HUDEP-2 (cell line): ENCODE data around the gene DNAJB11.

ENCODE experiments used
- DNase-seq, 76 experiments: peaks; one replicate each; lab custom pipeline; 2025; ENCODE audit not compliant: unreplicated experiment in 76 of 76; lab: John Stamatoyannopoulos, UW

DNAJB11 gene

DNA sequence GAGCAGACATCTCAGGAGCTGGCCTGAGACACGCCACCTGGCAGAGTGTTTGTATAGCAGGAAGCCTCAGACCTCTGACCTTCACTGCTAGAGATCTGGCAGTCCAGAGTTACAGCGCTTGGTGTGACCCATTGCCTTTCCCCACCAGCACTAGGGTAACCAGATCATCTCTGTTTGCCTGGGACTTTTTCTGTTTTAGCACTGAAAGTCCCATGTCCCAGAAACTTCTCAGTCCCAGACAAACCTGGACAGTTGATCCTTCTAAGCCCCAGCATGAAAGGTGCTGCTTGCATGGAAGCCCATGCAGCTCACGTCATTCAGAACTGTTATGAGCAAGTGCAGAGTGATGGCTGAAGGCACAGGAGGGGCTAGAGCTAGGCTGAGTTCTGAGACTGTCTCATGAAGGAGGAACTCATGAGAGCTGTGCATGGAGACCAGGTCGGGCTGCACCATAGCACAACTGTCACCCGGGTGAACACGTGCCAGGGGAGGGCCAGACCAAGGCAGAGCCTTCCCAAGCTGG, 24.1 kb downstream of the DNAJB11 start:
- DNase-seq = no peak

DNA sequence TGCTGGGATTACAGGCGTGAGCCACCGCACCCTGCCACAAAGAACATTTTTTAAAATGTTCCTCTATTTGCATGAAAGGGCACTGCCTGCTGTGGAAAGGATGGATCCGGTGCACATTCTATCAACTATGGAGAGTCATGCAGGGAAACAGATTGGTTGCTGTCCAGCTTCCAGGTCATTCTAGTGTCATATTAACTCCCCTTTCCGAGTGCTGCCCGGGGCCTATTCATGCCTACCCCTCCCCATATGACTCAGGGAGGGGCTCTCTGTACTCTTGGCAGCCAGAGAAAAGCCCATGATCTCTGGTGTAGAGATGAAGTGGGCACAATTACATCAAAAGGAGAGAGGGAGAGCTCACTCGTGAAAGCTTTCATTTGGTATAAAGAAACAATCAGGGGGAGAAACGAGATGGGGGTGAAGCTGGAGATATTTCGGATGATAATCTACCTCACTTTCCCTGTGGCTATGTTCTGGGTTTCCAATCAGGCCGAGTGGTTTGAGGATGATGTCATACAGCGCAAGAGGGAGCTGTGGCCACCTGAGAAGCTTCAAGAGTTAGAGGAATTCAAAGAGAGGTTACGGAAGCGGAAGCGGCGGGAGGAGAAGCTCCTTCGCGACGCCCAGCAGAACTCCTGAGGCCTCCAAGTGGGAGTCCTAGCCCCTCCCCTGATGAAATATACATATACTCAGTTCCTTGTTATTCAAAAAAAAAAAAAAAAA, 26.2 kb downstream of the DNAJB11 start:
- no peak for DNase-seq

DNA sequence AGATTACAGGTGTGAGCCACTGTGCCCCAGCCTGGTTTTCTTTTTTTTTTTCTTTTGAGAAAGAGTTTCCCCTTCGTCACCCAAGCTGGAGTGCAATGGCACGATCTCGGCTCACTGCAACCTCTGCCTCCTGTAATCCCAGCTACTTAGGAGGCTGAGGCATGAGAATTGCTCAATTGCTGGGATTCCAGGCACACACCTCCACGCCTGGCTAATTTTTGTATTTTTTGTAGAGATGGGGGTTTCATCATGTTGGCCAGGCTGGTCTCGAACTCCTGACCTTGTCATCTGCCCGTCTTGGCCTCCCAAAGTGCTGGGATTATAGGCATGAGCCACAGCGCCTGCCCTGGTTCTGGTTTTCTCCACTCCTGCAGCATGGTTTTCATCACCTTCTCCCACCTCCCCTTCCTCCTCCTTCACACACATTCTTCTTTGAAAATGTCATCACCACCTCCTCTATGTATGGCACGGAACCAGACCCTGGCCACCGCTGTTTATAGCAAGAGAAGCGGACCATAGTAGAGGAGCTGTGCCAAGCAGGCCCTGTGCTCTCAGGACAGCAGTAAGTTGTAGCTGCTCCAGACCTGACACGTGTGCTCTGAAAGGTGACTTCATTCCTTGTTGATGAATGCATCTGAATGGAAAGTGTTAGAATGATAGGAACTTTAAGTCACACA, 27.7 kb downstream of the DNAJB11 start:
- DNase-seq = no peak

DNA sequence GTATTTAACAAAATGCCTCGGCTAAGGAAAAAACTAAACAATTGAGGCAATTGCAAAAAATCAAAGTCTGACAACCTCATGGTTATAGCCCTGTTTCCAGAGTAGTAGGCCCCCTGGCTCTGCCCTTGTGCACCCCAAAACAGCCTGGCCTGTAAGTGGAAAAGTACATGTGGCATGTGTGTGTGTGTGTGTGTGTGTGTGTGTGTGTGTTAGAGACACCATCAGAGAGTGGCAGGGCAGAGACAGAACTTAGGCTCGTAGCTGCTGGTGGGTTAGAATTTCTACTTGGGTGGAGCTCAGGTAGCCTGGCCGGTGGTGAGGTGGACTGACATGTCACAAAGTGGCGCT, 28.2 kb downstream of the DNAJB11 start:
- DNase-seq = no peak

DNA sequence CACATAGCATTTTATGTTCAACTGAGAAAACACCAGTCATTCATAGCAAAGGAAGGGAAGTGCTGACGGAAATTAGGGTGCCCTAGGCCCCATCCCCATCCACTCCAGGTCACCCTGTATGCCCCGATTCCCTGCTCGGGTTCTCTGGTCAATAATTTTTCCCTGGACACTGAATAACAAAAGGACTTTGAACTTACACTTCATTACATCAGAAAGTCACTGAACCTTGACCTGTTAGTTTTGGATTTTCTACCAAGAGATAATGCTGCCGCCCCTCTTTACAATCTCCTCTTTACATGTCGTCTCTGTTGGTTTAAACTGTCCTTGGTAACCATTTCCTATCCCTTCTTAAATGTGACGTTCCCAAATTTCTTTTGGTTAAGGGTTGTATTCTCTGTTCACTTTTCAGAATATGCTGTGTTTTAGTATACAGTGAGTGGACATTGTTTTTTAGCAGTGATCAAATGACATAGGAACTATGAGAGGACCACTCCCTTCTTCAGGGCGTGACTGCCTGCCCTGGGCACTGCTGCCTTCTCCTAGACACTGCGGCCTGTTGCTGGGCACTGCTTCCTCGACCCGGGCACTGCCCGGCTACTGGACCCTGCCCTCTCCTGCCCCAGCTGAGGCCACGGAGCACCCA, 28.7 kb downstream of the DNAJB11 start:
- DNase-seq = no peak

DNA sequence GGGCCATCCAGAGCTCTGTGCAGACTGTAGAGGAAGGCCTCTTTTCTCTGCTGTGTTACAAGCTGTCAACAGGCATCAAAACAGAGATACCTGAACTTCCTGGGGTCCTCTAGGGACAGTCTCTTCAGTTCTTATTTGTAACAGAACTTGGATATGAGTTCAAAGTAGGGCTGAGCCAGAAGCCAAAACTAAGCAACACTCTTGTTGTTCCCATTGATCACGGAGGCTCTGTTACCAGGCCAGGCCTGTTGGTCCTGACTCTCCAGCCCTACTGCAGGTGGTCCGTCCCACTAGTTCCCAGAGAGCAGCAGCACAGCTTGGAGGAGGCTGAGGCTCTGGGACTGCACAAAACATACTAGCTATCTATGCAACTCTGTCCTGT, 29.3 kb downstream of the DNAJB11 start:
- DNase-seq = no peak

DNA sequence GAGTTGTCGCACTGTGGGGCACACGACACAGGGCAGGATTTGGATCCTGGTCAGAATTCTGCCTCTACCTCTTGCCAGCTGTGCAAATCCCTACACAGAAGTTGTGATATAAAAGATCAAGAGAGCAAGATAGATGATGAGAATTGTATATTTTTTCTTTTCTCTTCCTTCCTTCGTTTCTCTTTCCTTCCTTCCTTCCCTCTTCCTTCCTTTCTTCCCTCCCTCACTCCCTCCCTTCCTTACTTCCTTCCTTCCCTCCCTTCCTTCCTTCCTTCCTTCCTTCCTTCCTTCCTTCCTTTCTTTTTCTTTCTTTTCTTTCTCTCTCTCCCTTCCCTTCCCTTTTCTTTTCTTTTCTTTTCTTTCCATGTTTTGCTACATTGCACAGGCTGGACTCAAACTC, 30.4 kb downstream of the DNAJB11 start:
- no peak for DNase-seq

DNA sequence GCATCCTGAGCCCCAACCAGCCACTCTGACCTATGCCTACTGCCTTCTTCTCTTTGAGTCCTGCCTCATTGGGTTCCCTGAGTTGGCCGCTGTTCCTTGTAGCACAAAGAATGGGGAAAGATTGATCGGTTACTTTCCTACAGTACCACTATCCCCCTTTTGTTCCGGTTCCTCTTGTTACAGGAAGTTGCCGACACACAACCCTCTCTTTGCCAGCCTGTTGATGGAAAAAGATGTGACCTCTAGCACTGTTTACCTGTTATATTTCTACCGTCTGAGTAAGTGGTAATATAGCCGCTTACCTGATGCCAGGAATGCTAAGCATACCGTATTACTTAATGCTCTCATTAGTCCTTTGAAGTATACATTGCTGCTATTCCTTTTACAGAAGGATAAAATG, 32.6 kb downstream of the DNAJB11 start:
- DNase-seq = no peak

DNA sequence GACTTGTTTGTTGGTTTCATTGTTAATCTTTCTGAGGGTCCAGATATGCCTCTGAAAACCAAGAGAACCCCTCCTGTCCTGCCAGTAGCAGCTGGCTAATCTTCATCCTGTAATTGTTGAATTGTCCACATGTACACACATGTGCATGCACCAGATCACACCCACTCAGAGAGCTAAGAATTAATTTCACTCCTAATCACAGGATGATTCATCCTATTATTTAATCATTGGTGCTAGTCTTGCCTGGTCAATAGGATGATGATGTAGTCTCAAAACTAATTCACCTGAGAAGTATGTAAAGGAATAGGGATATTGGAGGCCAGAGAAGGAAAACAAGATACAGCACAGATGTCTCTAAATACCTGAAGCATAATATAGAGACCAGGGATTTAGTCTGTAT, 34.6 kb downstream of the DNAJB11 start:
- DNase-seq = no peak

DNA sequence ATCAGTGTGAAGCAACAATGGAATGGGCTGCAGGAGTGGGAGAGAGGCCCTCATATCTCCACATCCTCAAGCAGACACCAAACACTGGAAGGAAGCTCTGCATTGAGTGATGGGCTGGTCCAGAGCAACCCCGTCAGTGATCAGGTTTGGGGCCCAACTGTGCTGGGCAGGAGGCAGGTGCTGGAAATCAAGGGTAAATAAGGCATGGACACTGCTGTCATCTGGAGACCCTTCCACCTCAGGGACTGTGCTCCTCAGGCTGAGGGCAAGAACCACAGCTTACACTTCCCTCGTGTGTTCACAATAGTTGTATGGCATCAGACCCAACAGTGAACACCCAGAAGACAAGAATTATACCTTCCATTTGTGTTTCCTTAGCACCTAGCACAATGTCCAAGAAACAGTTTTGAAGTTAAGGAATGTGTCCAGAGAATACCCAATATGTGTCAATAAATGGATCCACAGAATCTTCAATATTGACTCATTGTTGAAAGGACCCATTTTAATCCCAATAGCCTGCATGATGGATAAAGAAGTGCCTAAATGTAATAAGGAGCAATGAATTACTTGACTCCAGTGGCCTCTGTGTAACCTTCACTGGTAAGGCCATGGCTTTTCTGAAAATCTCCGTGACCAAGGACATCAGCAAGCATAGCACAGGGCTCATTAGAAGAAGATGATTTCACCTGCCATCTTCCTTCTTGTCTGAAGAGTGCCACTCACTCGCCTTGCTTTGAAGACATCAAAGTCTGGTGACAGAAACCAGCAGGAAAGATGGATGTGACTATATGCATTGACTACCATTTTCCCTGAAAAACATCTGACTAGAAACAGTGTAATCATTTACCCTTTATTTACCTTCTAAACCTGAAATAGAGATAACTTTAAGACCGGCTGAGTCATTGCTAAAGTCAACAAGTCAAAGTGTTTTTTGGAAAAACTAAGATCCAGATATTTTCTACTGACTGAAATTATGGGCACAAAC, 35.3 kb downstream of the DNAJB11 start:
- DNase-seq = no peak

DNA sequence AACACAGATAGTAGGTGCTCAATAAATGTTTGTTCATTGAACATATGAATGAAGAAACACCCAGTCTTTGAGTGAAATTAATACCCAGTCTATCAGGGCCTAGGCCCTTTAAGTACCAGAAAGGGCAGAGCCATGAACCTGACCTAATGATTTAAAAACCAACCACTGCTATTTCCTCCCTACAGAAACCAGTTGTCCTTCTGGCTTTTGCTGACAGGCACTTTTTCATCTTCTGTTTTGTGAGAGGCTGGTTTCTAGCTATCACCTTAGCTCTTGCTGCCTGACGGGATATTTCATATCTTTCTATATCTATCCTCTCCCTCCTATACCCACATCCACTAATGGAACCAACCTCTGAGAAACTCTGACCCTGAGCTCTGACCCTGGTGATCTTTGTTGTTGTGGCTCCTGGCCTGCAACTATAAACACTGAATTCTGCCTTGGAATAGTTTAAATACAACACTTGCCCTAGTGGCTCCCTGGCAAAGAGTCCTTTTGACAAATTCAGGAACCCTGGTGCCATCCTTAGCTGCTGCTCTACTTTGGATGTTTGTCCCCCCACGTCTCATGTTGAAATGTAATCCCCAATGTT, 38.2 kb downstream of the DNAJB11 start:
- no peak for DNase-seq

DNA sequence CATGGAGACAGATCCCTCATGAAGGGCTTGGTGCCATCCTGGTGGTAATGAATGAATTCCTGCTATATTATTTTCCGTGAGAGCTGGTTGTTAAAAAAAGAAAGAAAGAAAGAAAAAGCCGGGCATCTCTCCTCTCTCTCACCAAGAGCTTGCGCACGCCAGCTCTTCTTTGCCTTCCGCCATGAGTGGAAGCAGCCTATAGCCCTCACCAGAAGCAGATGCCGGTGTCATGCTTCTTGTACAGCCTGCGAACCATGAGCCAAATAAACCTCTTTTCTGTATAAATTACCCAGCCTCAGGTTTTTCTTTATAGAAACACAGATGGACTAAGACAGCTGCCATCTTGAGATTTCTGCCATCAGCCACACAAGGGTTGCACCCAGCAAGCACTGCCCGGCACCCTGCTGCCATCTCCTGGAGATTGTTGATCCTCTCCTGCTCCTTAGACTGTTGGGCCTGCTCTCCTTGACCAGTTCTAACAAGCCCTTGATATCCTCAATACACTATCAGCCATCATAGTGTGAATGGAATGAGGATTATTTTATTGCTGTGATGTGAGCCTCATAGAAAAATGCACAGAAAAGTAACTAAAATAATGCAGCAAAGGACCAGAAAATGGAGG, 38.8 kb downstream of the DNAJB11 start:
- peak in 23 of 76 experiments; percentile 2 to 41 (median 12) for DNase-seq

DNA sequence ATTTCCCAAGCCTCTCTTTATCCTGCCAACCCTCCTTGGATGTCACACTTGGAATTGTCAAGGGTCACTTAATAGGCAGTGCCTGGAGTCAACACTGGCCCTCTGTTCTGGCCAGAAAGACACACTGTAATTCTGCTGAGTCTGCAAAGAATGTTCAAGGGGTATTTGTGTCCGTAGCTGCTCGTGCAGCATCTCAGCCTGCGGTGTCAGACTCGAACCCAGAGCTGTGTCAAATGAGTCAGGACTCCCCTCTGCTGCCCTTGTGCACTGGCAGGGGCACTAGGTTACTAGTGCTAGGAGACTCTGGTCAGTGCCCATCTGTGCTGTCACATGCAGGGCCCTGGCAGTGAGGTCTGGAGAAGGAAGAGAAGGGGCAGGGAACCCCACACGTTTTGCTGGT, 41.5 kb downstream of the DNAJB11 start:
- no peak for DNase-seq

DNA sequence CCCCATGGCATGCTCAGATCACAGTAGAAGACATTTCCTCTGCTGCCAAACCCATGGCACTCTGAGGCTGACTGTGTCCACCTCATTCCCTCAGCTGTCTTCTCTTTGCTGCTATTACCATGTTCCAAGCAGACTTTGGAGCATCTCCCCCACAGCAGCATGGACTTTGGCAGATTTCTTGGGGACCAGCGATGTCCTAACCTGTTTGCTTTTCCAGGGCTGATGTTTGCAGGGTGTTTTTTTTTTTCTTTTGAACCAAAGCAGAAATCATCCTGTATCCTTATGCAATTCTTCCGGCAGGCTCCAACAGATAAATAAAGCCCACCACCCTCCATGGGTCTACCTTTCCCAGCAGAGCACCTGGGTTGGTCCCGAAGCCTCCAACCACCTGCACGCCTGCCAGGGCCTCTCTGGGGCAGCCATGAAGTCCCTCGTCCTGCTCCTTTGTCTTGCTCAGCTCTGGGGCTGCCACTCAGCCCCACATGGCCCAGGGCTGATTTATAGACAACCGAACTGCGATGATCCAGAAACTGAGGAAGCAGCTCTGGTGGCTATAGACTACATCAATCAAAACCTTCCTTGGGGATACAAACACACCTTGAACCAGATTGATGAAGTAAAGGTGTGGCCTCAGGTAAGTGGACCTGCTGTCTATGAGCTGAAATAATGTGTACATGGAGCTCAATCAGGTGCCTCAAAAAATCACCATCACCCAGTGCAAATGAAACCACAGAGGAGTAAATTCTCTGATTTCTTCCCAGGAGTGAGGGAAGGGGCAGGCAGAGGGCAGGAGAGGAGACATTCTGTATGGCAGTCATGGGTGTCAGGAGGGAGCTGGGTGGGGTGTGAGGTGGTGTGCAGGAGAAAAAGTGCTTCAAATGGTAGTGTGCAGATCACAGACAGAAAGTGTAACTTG, 42.5 kb downstream of the DNAJB11 start, which contains the start of gene AHSG:
Gene AHSG (plus strand): TSS at position 340 of the 916 bp plus-strand sequence. CDS start 82 bp downstream, at position 422.
- DNase-seq = no peak

DNA sequence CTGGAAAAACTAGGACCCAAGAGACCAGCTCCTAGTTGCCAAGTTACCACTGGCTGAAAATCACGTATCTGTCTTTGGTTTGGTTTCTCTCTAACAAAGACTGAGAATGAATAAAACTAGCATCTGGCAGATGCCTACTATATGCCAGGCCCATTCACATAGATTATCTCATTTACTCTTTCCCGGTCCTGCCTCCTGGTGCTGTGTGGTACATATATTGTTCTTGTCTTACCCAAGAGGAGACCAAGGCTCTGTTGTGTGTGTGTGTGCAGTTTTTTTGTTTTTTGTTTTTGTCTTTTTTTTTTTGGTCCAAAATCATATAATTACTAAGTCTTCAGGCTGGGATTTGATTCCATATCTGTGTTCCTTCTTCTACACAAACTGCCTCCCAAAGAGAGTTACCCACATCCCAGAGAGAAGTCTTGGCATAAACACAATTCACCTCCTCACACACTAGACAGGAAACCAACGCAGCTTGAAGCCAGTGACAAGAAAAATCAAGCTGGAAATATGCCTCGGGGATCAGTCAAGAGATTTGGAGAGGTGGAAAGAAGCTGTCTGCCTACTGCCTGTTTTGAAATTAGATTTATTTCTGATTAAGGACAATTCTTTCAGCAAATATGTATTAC, 43.2 kb downstream of the DNAJB11 start:
- no peak for DNase-seq

DNA sequence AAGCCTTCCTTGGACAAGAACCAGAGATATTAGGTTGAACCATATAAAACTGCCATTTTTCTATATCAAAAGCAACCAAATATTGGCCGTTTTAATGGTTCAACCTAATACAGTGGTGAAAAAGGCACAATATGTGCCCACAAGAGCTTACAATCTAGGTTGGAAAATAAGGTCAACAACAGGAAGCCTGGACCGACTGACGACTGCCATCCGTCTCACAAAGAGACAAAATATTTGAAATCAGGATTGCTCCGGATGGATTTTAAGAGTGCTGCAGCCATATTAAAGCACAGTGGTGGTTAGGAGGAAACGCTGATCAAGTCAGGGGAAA, 43.7 kb downstream of the DNAJB11 start:
- DNase-seq = no peak

DNA sequence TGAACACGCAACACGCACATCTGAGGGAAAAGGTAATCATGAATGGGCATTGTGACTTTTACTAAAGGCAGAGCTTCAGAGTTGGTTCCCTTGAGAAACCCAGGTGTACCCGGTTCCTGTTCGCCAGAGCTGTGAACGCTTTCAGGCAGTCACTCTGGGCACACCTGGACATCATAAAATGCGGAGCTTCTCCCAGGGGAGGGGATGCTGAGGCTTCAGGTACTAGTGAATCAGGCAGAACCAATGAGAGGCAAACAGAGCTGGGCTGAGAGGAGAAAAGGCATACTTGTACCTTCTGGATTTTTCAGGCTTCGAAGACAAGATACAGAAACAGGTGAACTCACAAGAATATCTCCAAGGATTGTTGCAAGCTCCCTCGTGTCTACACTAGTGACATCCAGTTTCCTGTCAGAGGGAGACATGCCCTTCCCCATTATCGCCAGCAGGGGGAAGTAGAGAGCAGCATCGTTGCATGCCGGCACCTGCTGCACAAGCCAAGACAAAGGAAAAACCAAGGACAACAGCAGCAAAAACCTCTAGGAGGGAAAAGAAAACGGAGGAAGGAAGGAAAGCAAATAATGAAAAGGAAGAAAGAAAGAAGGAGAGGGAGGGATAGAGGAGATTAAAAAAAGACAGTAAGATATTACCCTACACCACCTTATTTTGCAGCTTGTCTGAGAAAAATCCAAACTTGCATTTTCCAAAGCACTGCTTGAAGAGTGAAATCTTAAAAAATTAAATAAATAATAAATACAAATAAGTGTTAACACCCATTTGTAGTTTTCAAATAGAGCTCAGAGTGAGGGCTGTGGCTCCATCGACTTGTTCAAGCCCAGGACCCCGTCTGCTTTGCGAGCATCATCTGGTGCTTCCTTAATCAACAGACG, 44.3 kb downstream of the DNAJB11 start:
- peak in 66 of 76 experiments; percentile 3 to 80 (median 44) for DNase-seq

DNA sequence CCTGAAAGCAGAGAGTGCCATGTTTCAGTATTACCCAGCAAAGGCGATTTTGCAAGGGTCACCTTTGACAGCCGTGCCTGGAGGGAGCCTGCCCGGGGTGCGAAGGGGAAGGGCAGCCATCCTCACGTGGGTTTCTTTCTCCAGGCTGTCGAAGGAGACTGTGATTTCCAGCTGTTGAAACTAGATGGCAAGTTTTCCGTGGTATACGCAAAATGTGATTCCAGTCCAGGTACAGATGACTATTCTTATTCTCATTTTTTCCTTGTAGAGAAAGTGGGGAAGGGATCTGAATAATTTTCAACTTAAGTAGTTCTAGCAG, 45.7 kb downstream of the DNAJB11 start:
- no peak for DNase-seq
